ENCODE measurements around the gene OXNAD1.

OXNAD1 gene

DNA sequence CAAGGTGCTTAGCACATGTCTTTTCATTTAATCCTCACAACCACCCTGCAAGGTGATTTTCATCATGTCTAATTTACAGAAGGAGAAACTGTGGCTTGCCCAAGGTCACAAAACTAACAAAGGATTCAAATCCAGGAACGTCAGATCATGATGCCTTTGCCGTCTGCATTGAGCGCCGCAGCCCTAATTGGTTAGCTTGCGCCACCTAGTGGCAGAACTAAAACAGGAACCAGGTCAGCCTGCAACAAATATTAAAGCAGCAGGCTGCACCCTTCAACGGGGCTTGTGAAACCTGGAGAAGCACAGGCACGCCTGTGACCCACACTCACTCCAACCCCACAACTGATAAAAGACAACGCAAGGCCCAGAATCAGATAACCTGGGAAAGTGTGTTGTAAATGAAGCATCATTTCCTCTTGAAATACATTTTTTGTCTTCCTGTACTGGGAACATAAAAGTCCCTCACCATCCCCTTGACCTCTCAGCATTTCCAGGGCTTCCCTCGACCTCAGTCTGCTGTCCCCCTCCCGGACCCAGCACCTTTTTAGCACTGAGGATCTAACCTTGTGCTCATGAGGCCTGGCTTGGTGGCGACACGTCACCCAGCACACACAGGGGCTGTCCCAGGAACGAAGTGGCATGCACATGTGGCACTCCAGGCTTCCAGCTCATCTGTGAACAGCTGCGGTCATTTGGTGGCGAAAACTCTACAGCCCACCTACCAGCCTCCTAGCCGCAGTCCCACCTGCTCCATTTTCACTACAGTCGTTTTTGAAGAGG is 17.5 kb upstream of the OXNAD1 start:
- peak; percentile 89 for DNase-seq

DNA sequence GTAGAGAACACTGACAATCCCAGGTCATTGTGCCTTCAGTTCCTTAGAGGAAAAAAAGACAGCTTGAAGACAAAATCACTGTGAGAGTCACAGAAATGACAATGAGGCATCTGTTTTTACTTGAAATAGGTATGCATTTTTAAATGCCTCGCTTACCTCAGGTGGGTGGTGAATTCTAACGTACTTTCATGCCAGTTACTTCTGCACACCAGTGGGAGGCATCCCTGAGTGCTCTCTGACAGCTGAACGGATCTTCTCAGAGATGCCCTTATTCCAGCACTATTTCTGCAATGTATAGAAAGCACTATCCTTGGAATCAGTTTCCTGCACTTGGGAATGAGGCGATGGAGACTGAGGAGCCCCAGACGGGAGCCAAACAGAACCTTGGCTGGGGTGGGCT is 16.5 kb upstream of the OXNAD1 start:
- no peak for DNase-seq

DNA sequence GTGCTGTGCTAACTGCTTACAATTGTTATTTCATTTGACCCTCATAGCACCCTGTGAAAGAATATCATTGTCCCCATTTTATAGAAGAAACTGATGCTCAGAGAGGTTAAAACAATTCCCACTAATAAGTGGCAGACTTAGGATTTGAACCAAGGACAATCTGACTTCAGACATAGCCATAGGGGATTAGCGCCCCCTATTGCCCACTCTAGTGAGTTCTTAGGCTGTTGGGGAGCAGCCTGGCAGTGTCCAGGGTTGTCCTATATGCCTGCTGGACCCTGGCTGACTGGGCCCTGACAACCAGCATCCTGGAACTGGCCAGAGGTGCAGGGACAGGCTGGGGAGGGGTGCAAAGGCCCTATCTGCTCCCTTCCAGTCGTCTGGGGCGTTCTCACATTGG is 15.7 kb upstream of the OXNAD1 start:
- DNase-seq: no peak

DNA sequence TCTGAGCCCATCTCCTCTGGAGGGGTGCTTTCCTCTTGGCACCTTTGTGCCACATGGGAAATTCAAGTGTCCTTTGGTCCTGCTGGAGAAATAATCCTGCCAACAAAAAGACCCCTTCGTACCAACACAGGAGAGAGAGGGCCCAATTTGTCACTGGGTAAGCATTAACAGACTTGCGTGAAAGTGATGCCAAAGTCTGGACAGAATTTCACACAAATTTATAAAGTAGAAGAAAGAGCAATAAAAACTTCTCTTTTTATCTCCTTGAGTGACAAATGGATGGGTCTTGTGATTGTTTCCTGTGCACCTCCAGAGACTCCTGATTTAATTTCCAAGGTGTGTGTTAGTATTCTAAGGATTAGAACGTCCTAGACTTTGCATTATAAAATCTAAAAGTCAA is 15.1 kb upstream of the OXNAD1 start:
- DNase-seq: no peak

DNA sequence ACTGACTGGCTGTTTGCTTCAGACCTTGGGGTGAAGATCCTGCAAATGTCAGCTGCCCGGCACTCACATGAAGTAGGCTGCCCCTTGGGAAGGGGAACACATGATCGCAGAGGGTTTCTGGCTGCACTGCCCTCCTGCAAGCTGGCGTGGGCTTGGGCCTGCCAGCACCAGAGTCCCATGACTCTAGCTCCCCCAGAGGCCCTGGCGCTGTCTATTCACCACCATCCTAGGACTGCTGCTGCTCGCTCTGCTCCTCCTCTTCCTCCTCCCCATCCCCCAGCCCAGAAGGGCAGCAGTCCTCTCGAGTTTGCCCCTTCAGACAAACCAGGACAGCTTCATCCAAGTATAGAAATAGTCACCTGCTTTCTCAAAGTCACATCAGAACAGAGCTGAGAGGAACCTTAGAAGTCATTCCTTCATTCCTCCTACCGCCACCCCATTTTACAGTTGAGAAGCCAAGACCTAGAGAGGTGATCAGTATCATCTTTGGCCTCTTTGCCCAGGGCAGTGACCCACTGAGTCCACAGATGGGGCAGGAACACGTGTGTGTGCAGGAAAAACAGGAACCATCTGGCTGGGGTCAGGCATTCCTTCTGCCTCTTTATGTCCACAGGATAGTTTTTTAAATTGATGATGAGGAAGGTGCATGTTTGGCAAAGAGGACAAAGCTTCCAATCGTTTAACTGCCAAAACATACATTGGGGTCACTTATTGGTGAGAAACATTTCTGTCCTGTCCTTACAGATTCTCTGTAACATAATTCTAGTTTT is 13.5 kb upstream of the OXNAD1 start:
- no peak for DNase-seq

DNA sequence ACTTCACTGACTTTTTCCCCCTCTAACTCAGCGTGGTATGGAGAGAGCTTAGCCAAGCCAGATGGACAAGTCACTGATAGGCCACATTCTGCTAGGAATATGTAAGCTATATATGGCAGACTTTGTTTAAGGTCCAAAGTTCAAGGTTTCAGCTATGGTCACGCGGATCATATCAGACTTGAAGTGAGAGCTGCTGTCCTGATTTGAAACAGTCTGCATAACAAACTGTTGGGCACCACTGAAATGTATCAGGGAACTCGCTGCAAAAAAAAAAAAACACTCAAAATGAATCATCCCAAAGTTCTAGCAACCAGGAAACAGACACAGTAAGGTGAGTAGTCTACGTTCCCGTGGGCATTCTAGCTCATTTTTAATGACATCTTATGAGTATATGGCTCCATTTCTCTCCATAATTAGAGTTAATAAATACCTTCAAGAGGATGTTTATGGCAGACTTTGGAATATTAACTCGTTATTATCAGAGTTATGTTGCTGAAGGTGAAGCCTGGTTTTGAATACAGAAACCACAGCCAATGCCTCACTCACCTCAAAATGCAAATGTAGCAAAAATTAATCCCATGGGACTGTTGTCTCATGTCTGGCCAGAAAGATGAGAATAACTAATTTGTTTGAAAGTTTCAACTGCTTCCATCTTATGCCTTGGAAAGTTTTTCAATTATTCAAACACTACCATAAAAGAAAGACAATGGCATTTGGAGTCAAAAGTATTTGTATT is 12.6 kb upstream of the OXNAD1 start:
- no peak for DNase-seq

DNA sequence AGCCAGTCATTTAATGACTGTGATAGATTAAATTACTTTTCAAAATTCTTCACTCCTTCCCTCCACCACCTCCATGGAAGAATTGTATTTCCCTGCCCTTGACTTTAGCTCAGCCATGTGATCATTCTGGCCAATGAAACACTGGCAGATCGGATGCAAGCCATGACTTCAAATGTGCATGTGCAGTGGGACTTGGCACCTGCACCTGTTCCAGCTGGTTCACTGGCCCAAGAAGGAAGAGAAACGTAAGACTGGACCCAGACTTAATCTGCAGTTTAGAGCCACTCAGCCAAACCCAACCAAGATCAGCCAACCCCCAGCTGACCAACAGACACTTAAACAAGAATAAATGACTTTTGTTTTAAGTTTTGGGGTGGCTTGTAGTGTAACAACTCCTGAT is 12.0 kb upstream of the OXNAD1 start:
- DNase-seq: no peak

DNA sequence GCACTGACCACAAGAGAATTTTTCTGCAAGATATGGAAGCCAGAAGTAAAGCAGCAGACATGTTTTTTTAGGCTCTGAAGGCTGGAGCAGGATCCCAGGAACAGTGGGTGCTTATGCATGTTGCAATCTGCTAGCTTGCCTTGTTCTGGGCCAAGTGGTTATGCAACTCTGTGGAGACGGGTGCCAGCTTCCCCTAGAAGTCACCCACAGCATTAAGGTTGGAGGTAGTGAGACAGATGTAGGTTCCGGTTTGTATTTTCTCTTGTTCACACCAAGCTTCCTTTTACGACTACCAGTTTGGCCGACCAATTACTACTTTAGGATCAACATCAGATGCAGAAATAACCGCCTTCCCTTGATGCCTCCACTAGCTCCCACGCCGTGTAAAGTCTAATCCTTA is 11.4 kb upstream of the OXNAD1 start:
- no peak for DNase-seq

DNA sequence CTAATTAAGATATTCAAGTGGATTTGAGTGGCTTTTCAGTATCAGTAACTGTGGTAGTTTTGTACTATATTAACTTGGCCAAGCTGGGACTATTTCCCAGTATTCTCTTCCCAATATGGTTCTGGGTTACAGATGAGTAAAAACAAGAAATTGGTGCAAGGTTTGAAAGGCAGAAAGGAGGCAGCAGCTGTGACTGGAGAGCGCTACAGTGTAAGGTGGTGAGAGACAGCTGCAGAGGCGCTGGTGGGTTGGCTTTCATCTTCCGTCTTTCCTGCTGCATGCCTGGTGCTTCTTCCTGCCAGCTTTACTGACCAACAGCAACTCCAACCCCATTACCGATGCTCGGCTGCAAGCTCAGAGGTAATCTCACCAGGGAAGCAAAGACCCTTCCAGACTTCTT is 10.1 kb upstream of the OXNAD1 start:
- peak; percentile 78 for DNase-seq

DNA sequence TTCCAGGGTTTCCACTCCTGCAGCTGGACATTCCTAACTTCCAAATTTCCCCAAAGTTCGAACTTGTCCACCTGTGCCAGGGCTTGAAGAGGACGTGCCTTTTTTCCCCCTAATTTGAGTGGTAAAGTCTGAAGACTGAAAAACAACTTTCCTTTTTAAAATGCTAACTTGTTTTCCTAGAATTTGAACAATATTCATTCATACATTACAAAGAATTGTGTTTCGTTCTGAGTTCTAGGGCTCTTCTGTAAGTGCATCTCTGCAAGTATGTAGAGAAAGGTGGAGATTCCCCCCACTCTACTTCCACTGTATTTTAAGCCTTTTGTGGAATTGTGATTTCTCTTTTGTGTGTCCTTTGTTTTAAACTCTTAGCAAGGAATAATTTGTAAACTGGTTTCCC is 9.7 kb upstream of the OXNAD1 start:
- DNase-seq: no peak

DNA sequence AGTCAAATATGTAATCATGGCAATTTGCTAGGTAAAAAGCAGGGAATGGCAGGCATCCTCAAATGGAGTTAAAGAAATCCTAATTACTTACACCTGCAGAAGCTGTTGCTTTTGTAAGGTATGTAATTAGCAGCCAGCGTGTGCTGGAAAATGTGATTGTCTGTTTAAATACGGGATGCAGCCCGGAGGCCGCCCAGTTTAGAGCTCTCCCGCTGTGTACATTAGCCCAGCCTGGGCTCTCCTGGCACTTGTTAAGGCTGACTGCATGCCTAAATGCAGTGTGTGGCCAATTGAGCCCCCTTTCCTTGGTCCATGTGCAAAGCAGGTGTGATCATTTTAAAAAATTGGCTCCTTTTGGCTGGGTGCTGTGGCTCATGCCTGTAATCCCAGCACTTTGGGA is 9.3 kb upstream of the OXNAD1 start:
- no peak for DNase-seq

DNA sequence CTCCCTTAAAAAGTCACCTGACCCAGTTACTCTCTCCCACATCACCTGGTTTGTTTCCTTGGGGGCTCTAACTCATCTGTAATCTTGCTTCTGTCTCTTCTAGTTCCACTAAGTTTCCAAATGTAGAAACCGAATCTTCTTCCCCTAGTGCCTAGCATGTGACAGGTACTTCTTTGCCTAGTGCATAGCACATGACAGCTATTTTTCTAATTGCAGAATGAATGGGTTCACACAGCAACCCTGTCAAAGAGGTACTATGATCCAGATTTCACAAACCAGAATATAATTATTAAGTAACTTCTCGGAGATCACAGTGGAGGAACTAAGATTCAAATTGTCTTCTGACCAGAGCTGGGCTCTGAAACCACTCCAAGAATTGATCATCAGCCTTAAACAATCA is 7.7 kb upstream of the OXNAD1 start:
- DNase-seq: no peak

DNA sequence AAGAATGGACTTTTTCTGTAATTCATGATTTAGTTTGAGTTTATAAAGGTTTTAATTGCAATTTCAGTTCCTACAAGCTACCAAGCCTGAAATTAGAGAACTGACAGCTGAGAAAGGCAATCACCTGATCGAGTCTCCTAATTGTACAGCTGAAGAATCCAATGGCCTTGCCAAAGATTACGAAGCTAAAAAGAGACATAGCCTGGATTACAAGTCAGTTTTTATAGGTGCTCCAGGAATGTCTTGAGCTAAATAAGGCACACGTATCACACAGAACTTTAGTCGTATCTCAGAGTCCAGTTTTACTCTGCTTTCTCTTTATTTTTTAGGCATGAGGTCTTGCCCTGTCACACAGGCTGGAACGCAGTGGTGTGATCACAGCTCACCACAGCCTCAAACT is 6.8 kb upstream of the OXNAD1 start:
- no peak for DNase-seq

DNA sequence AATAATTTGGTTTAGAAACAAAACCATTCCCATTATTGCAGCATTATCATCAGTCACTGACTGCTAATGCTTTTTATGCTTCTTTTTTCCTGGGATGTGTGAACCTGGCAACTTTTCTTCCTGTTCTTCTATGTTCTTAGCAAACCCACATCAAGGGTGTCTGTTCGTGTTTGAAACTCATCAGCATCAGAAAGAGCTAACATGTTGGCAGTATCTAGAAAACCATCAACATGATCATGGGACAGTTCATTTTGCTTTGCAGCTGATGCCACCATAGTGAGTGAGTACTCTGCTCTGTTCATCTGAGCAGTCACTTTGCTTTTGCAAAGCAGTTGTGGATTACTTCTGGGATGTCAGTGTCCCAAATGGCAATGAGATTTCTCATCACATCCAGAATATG is 6.1 kb upstream of the OXNAD1 start:
- DNase-seq: no peak

DNA sequence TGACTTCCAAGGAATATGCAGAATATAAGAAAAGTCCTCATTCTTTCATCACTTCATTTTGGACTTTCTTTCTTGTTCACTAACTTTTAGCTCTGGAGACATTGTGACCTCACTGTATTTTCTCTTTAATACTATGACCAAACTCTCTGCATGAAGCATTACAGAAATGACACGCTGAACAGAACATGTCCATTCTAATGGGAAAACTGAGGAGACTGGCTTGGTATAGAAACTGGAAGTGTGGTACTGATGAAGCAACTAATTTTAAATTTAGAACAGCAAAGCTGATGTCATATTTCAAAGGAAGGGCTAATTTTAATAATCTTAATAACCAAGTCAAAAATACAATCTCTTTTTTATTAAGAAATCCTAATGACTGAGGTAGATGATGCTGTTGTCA is 5.0 kb upstream of the OXNAD1 start:
- DNase-seq: no peak

DNA sequence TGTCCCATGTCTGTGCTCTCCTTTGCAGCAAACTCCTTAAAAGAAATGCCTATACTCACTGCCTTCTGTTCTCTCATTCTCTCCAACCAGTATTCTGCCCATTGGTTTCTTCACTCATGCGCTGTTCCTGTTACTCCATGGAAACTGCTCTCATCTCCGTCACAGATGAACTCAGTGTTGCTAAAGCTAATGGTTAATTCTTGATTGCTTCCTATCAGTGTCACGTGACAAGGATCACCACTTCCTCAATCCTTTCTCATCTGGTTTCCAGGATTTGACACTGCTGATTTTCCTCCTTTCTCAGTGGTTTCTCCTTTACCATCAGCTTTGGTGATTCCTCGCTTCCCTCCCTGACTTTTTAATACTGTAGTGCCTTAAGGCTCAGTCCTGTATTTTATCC is 2.8 kb upstream of the OXNAD1 start:
- no peak for DNase-seq

DNA sequence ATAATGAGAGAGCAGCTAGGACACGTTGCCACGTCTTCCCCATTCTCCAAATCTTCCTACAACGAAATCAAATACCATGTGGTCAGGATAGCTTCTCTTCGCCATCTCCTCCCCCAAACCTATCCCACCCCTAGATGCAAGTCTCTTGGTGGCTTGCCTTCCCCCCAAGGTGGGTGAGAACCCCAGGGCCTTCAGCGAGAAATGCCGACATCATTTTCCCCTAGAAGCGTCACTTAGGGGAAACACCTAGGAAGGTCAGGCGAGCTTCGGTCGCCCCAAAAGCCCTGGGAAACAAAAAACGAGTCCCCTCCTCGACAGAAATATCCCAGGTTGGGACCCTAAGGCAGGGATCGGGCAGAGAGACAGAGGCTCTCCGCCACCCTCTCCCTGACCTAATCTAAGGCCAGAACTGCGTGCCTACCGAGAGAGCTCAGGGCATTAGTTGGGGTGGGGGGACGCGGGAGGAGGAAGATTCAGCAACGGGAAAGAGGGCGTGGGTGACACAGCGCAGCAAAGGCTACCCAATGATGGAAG is 771 bp upstream of the OXNAD1 start:
- no peak for DNase-seq

DNA sequence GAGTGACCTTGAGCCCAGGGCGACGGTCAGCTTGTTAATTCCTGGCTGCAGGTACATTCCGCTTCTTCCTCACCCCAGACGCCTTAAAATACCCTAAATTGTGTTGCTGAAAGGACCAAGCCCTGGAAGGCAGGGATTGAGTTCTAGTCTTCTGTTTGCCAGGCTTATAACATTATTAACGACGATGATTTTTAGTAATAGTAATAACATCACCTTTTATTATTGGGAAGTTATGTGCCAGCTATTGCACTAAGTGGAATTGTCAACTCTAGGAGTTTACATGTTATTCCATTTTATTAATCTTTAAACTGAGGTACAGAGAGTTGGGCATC is 409 bp downstream of the OXNAD1 start:
- DNase-seq: no peak

DNA sequence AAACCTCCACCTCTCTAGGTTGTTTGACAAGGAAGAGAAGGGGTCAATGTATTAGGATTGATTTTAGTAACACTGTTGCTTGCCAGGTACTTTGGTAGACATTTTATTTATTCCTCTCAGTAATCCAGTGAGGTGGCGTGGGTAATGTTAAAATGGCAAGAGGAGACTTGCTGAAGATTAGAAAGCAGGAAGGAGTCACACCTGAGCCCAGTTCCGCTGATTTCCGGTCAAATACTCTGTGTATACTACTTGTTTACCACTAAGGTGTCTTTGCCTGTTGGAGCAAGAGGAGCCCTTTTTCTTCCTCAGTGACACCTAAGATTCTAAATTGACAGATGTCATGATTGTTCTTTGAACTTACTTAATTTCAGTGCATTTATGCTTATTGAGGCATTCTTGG is 1.7 kb downstream of the OXNAD1 start:
- DNase-seq: no peak

DNA sequence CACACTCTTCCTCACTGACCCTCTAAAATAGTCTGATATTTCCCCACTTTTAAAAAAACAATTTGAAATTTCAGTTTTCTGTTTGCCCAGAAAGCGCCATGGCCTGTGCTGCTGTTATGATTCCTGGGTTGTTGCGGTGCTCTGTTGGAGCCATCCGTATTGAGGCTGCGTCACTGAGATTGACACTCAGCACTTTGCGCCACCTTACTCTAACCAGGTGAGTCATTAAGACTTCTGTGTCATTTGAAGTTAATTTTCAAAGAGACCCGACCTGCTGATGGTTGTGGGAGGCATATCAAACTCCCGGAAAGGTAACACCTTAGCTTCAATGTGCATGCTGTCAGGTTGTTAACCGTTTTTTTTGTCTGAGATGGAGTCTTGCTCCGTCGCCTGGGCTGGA is 5.8 kb downstream of the OXNAD1 start:
- DNase-seq: no peak

DNA sequence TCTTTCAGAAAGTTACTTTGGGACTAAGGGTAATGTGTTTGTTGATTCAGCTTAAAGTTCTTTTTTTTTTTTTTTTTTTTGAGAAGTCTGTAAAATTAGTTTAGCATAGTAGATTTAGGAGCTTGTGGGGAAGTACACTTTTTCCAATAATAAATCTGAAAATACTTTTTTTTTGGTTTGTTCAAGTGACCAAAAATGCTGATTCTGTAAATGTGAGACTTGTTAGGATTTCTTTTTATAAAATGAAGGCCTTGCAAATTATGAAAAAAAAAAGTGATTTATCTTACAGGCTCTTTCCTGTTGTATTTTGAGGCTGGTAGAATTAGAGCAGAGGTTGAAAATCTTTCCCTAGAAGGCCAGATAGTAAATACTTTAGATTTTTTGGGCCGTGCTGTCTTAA is 7.6 kb downstream of the OXNAD1 start:
- DNase-seq: no peak

DNA sequence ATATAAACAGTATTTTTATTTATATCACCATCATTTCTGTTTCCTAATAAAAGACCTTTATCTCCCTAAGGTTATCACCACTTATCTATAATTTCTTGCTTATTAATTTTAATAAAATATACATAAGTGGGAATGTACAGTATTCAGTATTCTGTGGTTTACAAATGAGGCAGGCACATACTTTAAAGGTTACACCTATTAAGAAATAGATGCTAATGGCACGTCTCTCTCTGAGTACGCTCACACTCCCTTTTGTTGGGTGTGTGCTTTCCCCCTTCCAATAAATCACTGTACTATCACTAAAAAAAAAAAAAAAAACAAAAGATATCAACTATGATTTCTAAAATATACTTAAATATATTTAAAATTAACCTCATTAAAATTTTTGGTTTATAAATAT is 8.9 kb downstream of the OXNAD1 start:
- DNase-seq: no peak

DNA sequence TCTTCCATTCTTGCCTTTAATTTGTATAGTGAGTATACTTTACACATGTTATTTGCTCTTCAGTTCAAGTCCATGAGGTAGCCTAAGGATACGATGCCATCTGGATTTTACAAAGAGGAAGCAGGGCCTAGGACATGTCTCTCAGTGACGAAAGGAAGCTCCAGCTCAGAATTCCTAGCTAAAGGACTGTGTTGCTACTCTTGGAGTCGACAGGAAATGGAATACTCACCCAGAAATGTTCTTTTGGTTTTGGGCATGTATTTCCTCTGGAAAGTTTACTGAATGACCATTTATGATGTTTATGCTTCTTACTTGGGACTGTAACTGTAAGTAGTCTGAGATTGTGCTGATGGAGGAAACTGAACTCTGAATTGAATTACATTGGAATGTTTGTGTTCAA is 12.5 kb downstream of the OXNAD1 start:
- no peak for DNase-seq
